Measurements from ENCODE around the gene BOLL. TPM values are rescaled to one million over a fixed set of nuclear protein-coding genes. Genes with fewer than 3 reads are reported as not detected.

Gene BOLL
- polyA plus RNA-seq, 2 of the 4 experiments (the other 2 are of a cell fraction): not detected

DNA sequence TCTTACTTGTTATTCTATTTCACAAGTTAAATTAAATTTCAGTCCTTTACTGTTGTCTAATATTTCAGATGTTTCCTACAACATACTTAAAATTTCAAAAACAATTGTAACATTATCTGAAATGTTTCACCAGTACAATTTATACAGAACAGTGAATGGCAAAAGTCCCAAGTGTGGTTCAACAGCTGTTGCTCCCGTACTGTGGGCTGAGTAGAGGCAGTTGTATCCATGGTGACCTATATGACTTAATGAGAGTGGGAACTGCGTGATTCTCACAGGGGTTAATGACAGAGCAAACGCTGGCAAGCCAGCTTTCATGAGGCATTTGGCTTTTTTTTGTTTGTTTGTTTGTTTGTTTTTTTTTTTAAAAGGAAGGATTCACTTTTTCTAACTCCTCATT, 13.9 kb upstream of the BOLL start (continued):
- TF ChIP-seq, protein P1, sequence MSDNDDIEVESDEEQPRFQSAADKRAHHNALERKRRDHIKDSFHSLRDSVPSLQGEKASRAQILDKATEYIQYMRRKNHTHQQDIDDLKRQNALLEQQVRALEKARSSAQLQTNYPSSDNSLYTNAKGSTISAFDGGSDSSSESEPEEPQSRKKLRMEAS (IDR thresholded peaks at IDR 0.05): no peak

DNA sequence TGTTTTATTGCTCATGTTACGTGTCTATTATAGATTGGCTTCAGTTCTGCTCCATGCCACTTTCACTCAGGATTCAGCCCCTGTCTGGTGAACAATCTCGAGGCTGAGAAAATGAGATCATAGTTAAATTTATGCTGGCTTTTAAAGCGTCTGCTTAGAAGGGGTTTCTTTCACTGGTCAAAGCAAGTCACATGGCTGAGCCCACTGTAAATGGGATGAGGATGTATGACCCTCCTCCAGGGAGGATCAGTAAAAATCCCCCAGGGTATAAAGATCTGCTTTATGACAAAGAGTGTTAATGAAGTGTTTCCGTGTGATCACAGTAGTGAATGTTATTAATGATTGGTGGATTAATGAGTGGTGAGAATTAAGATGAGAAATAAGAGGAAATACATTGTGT, 13.1 kb upstream of the BOLL start:
- H3K4me1 ChIP-seq: no peaks in the 10 kb centered on the region
- ChIA-PET POLR2A (no interaction called here), CTCF (no interaction called here)
- H3K4me2 ChIP-seq: no peak overlapping the region
- TF ChIP-seq HEYL (CRISPR knock-in tag; IDR thresholded peaks at IDR 0.05) (no peak), CHD2 (IDR thresholded peaks at IDR 0.05; ENCODE audit: low read length, partially characterized antibody) (no peak), MAFK (IDR thresholded peaks at IDR 0.05; ENCODE audit: partially characterized antibody) (no peak)
- TF ChIP-seq, protein P2, sequence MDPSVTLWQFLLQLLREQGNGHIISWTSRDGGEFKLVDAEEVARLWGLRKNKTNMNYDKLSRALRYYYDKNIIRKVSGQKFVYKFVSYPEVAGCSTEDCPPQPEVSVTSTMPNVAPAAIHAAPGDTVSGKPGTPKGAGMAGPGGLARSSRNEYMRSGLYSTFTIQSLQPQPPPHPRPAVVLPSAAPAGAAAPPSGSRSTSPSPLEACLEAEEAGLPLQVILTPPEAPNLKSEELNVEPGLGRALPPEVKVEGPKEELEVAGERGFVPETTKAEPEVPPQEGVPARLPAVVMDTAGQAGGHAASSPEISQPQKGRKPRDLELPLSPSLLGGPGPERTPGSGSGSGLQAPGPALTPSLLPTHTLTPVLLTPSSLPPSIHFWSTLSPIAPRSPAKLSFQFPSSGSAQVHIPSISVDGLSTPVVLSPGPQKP (IDR thresholded peaks at IDR 0.05; ENCODE audit: low read depth, low read length): no peak
- DNase-seq (ENCODE audit: low read depth in 1 of 2, low spot score in 1 of 2): no peak
- H3K4me3 ChIP-seq: no peak overlapping the region
- H3K9me3 ChIP-seq: no peaks in the 10 kb centered on the region
- FAIRE-seq: no peak
- WGBS (ENCODE audit: missing lambda C conversion rate): 14% methylated on average over 4 of the region's 4 CpGs
- no peak overlapping the region for H3K27ac ChIP-seq
- ATAC-seq: no peak

DNA sequence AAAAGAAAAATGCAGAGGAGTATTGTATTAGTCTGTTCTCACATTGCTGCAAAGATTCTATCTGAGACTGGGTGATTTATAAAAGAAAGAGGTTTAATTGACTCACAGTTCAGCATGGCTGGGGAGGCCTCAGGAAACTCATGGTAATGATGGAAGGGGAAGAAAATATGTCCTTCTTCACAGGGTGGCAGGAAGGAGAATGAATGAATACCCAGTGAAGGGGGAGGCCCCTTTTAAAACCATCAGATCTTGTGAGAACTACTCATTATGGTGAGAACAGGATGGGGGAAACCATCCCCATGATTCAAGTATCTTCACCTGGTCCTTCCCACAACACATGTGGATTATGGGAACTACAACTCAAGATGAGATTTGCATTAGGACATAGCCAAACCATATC, 10.2 kb upstream of the BOLL start:
- CTCF ChIA-PET: no interaction called here
- no peak for DNase-seq (ENCODE audit: low read depth in 1 of 2, low spot score in 1 of 2)
- Histone ChIP-seq H3K27ac (no peak overlapping the region), H3K4me2 (no peak overlapping the region), H3K4me1 (no peaks in the 10 kb centered on the region), H3K4me3 (no peak overlapping the region), H3K9me3 (0 out of 3 replicates have a peak, but pooled peaks cover 2% of the 10 kb centered on the region)
- no peak for TF ChIP-seq RAD21 (conservative IDR thresholded peaks at IDR 0.05 in 1 of 2, IDR thresholded peaks at IDR 0.05 in 1 of 2)
- TF ChIP-seq HOXB5 (CRISPR knock-in tag; IDR thresholded peaks at IDR 0.05): no peak
- no peak for TF ChIP-seq ZC3H11A (IDR thresholded peaks at IDR 0.05)
- no peak for TF ChIP-seq NPAS2 (CRISPR knock-in tag; IDR thresholded peaks at IDR 0.05; ENCODE audit: borderline replicate concordance)
- no peak for TF ChIP-seq TFCP2L1 (CRISPR knock-in tag; IDR thresholded peaks at IDR 0.05)
- TF ChIP-seq ZSCAN20 (CRISPR knock-in tag; IDR thresholded peaks at IDR 0.05): no peak
- TF ChIP-seq, protein P3, sequence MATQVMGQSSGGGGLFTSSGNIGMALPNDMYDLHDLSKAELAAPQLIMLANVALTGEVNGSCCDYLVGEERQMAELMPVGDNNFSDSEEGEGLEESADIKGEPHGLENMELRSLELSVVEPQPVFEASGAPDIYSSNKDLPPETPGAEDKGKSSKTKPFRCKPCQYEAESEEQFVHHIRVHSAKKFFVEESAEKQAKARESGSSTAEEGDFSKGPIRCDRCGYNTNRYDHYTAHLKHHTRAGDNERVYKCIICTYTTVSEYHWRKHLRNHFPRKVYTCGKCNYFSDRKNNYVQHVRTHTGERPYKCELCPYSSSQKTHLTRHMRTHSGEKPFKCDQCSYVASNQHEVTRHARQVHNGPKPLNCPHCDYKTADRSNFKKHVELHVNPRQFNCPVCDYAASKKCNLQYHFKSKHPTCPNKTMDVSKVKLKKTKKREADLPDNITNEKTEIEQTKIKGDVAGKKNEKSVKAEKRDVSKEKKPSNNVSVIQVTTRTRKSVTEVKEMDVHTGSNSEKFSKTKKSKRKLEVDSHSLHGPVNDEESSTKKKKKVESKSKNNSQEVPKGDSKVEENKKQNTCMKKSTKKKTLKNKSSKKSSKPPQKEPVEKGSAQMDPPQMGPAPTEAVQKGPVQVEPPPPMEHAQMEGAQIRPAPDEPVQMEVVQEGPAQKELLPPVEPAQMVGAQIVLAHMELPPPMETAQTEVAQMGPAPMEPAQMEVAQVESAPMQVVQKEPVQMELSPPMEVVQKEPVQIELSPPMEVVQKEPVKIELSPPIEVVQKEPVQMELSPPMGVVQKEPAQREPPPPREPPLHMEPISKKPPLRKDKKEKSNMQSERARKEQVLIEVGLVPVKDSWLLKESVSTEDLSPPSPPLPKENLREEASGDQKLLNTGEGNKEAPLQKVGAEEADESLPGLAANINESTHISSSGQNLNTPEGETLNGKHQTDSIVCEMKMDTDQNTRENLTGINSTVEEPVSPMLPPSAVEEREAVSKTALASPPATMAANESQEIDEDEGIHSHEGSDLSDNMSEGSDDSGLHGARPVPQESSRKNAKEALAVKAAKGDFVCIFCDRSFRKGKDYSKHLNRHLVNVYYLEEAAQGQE (IDR thresholded peaks at IDR 0.05): no peak
- no peak for TF ChIP-seq HEYL (CRISPR knock-in tag; IDR thresholded peaks at IDR 0.05)
- TF ChIP-seq CHD2 (IDR thresholded peaks at IDR 0.05; ENCODE audit: low read length, partially characterized antibody): no peak
- TF ChIP-seq FOXS1 (CRISPR knock-in tag; IDR thresholded peaks at IDR 0.05): no peak
- no peak for TF ChIP-seq FOSB (CRISPR knock-in tag; IDR thresholded peaks at IDR 0.05)
- TF ChIP-seq, protein P4, sequence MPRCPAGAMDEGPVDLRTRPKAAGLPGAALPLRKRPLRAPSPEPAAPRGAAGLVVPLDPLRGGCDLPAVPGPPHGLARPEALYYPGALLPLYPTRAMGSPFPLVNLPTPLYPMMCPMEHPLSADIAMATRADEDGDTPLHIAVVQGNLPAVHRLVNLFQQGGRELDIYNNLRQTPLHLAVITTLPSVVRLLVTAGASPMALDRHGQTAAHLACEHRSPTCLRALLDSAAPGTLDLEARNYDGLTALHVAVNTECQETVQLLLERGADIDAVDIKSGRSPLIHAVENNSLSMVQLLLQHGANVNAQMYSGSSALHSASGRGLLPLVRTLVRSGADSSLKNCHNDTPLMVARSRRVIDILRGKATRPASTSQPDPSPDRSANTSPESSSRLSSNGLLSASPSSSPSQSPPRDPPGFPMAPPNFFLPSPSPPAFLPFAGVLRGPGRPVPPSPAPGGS (IDR thresholded peaks at IDR 0.05): no peak
- no peak for TF ChIP-seq ZNF302 (CRISPR knock-in tag; IDR thresholded peaks at IDR 0.05)
- TF ChIP-seq, protein P5, sequence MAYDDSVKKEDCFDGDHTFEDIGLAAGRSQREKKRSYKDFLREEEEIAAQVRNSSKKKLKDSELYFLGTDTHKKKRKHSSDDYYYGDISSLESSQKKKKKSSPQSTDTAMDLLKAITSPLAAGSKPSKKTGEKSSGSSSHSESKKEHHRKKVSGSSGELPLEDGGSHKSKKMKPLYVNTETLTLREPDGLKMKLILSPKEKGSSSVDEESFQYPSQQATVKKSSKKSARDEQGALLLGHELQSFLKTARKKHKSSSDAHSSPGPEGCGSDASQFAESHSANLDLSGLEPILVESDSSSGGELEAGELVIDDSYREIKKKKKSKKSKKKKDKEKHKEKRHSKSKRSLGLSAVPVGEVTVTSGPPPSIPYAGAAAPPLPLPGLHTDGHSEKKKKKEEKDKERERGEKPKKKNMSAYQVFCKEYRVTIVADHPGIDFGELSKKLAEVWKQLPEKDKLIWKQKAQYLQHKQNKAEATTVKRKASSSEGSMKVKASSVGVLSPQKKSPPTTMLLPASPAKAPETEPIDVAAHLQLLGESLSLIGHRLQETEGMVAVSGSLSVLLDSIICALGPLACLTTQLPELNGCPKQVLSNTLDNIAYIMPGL (CRISPR knock-in tag; IDR thresholded peaks at IDR 0.05; ENCODE audit: borderline replicate concordance): no peak
- no peak for TF ChIP-seq EP300 (IDR thresholded peaks at IDR 0.05)
- TF ChIP-seq, protein P1 (IDR thresholded peaks at IDR 0.05): no peak
- no peak for ATAC-seq
- POLR2A ChIA-PET: no interaction called here
- no peak for FAIRE-seq

All from A549 (cell line).